Mesenchymal stem cell (in vitro differentiated cells and primary cell): ENCODE measurements around the gene RASA3.
A peak's percentile ranks its signal among the peaks of the same experiment; 100 is the strongest.

Experiments
- DNase-seq: peaks from one replicate; pipeline ENCODE4 v3.0.0-alpha.2; 2013
- H2AFZ ChIP-seq: one replicate; pipeline ENCODE4 v1.6.1; 2013; ENCODE audit warnings: low read depth, mild to moderate bottlenecking, control low read depth, inconsistent platforms, low read length, moderate library complexity
- H2AK5ac ChIP-seq: 2 replicates; pipeline ENCODE4 v1.6.1; 2013; ENCODE audit warnings: low read length, moderate library complexity, mild to moderate bottlenecking, inconsistent platforms; ENCODE audit not compliant: severe bottlenecking
- H2BK120ac ChIP-seq: one replicate; pipeline ENCODE4 v1.6.1; 2013; ENCODE audit warnings: low read depth, mild to moderate bottlenecking, inconsistent platforms, low read length, moderate library complexity
- H2BK12ac ChIP-seq, 2 experiments: one replicate each; pipeline ENCODE4 v1.6.1; 2013; ENCODE audit warnings: inconsistent platforms in 2 of 2, low read length in 2 of 2, mild to moderate bottlenecking in 2 of 2, moderate library complexity in 2 of 2, control low read depth in 1 of 2
- H2BK15ac ChIP-seq: one replicate; pipeline ENCODE4 v1.6.1; 2013; ENCODE audit warnings: mild to moderate bottlenecking, low read depth, inconsistent platforms; ENCODE audit not compliant: poor library complexity, severe bottlenecking
- H2BK5ac ChIP-seq: 2 replicates; pipeline ENCODE4 v1.6.1; 2013; ENCODE audit warnings: low read depth, mild to moderate bottlenecking, low read length, control low read depth, inconsistent platforms; ENCODE audit not compliant: poor library complexity, severe bottlenecking
- H3K14ac ChIP-seq, 2 experiments: one replicate each; pipeline ENCODE4 v1.6.1; 2013; ENCODE audit warnings: inconsistent platforms in 2 of 2, low read length in 2 of 2, control low read depth in 1 of 2, mild to moderate bottlenecking in 1 of 2, moderate library complexity in 1 of 2
- H3K18ac ChIP-seq, 2 experiments: one replicate each; pipeline ENCODE4 v1.6.1; 2013; ENCODE audit warnings: inconsistent platforms in 2 of 2, low read length in 2 of 2, control low read depth in 1 of 2, low read depth in 1 of 2, mild to moderate bottlenecking in 1 of 2
- H3K23ac ChIP-seq, 2 experiments: one replicate each; pipeline ENCODE4 v1.6.1; 2013; ENCODE audit warnings: inconsistent platforms in 2 of 2, low read length in 2 of 2, mild to moderate bottlenecking in 2 of 2, moderate library complexity in 2 of 2, control low read depth in 1 of 2
- H3K27ac ChIP-seq: 2 replicates; pipeline ENCODE4 v1.5.1; 2013; ENCODE audit warnings: mild to moderate bottlenecking, moderate library complexity, low read length, control low read depth, inconsistent platforms; ENCODE audit not compliant: poor library complexity, severe bottlenecking
- H3K27me3 ChIP-seq, 2 experiments: 2 replicates each; pipeline versions ENCODE4 v1.6.1 to v1.7.0; 2013; ENCODE audit warnings: low read length in 2 of 2, mild to moderate bottlenecking in 2 of 2, moderate library complexity in 2 of 2, control low read depth in 1 of 2, inconsistent platforms in 1 of 2; ENCODE audit not compliant: control insufficient read depth in 1 of 2, insufficient read depth in 1 of 2
- H3K36me3 ChIP-seq, 2 experiments: 2 replicates each; pipeline versions ENCODE4 v1.6.1 to v1.7.0; 2013; ENCODE audit warnings: low read length in 2 of 2, control low read depth in 1 of 2, inconsistent platforms in 1 of 2, low read depth in 1 of 2, mild to moderate bottlenecking in 1 of 2; ENCODE audit not compliant: insufficient read depth in 2 of 2, control insufficient read depth in 1 of 2
- H3K4ac ChIP-seq, 2 experiments: one replicate each; pipeline ENCODE4 v1.6.1; 2013; ENCODE audit warnings: inconsistent platforms in 2 of 2, low read length in 2 of 2, mild to moderate bottlenecking in 2 of 2, moderate library complexity in 2 of 2, control low read depth in 1 of 2, low read depth in 1 of 2
- H3K4me1 ChIP-seq: 2 replicates; pipeline ENCODE4 v1.6.1; 2013; ENCODE audit warnings: low read depth, low read length, control low read depth; ENCODE audit not compliant: control insufficient read depth, insufficient read depth
- H3K4me2 ChIP-seq: 2 replicates; pipeline ENCODE4 v1.6.1; 2013; ENCODE audit warnings: low read length, mild to moderate bottlenecking, inconsistent platforms; ENCODE audit not compliant: poor library complexity, severe bottlenecking
- H3K4me3 ChIP-seq, 2 experiments: 2 replicates each; pipeline versions ENCODE4 v1.5.1 to v1.7.0; 2013; ENCODE audit warnings: low read length in 2 of 2, mild to moderate bottlenecking in 2 of 2, control low read depth in 1 of 2, low read depth in 1 of 2; ENCODE audit not compliant: insufficient read depth in 1 of 2
- H3K79me1 ChIP-seq: replicated peaks from 2 replicates; pipeline ENCODE4 v1.6.1; 2013; ENCODE audit warnings: mild to moderate bottlenecking, control low read depth, low read length, inconsistent platforms; ENCODE audit not compliant: poor library complexity, severe bottlenecking
- H3K9ac ChIP-seq: 2 replicates; pipeline ENCODE4 v1.7.0; 2013; ENCODE audit warnings: mild to moderate bottlenecking, low read length, moderate library complexity
- H3K9me3 ChIP-seq: 2 replicates; pipeline ENCODE4 v1.7.0; 2013; ENCODE audit warnings: mild to moderate bottlenecking, low read length; ENCODE audit not compliant: control insufficient read depth
- H4K8ac ChIP-seq: one replicate; pipeline ENCODE4 v1.6.1; 2013; ENCODE audit warnings: inconsistent platforms, mild to moderate bottlenecking, low read length, moderate library complexity
- H4K91ac ChIP-seq: one replicate; pipeline ENCODE4 v1.6.1; 2013; ENCODE audit warnings: mild to moderate bottlenecking, low read length, inconsistent platforms
- WGBS: methylation state at CpG from one replicate; pipeline ENCODE4 v1.1.7; 2013; ENCODE audit warnings: mixed read lengths; 5-methylcytosine and 5-hydroxymethylcytosine counted together

The RASA3 gene

GRCh38 chr13:114054830-114055439, 77.5 kb downstream of the RASA3 start:
- Histone ChIP-seq H3K4ac (no peak overlapping the region), H3K14ac (peak overlapping the region in 1 of 2 experiments; percentile 57), H2AK5ac (no peak overlapping the region), H3K23ac (no peak overlapping the region), H2BK15ac (no peak overlapping the region), H2BK5ac (no peak overlapping the region), H3K36me3 (peaks cover 59 to 68% of the 10 kb centered on the region in 2 experiments), H3K9me3 (no peaks in the 10 kb centered on the region), H4K91ac (peak overlapping the region; percentile 5), H2BK12ac (no peak overlapping the region), H3K27ac (no peak overlapping the region), H3K4me3 (no peak overlapping the region), H3K9ac (no peak overlapping the region), H3K79me1 (peaks cover 10% of the 10 kb centered on the region), H4K8ac (peak overlapping the region; percentile 5), H3K18ac (no peak overlapping the region), H3K4me1 (peaks cover 68% of the 10 kb centered on the region), H2AFZ (no peak overlapping the region), H3K4me2 (no peak overlapping the region), H2BK120ac (no peak overlapping the region), H3K27me3 (no peaks in the 10 kb centered on the region)
- DNase-seq: no peak
- 96% methylated on average over 24 of the region's 24 CpGs for WGBS

DNA sequence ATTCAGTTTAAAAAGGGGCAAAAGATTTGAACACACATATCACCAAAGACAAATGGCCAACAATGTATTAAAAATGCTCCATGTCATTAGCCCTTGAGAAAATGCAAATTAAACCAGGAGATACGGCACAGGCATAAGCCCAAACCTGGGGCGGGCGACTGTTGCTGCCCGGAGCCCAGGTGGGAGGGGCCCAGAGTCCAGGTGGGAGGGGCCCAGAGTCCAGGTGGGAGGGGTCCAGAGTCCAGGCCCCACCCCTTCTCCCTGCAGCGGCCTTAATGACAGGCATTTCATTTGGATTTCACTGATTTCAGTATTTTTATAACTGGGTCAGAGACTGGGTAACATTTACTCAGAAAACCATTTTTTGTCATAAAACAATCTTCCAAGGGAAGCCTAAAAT, 78.2 kb downstream of the RASA3 start:
- H3K23ac ChIP-seq: no peak overlapping the region
- H2AFZ ChIP-seq: no peak overlapping the region
- no peak overlapping the region for H3K18ac ChIP-seq
- no peaks in the 10 kb centered on the region for H3K27me3 ChIP-seq
- peaks cover 66% of the 10 kb centered on the region for H3K4me1 ChIP-seq
- DNase-seq: no peak
- H3K36me3 ChIP-seq: peaks cover 59 to 67% of the 10 kb centered on the region in 2 experiments
- no peak overlapping the region for H2BK15ac ChIP-seq
- H3K79me1 ChIP-seq: peaks cover 15% of the 10 kb centered on the region
- no peak overlapping the region for H4K8ac ChIP-seq
- no peak overlapping the region for H3K4ac ChIP-seq
- no peak overlapping the region for H3K14ac ChIP-seq
- H3K27ac ChIP-seq: no peak overlapping the region
- no peak overlapping the region for H4K91ac ChIP-seq
- no peak overlapping the region for H3K4me2 ChIP-seq
- H3K9ac ChIP-seq: no peak overlapping the region
- no peak overlapping the region for H2AK5ac ChIP-seq
- H3K9me3 ChIP-seq: no peaks in the 10 kb centered on the region
- no peak overlapping the region for H2BK120ac ChIP-seq
- WGBS: 94% methylated on average over 4 of the region's 5 CpGs
- H2BK12ac ChIP-seq: no peak overlapping the region
- H2BK5ac ChIP-seq: no peak overlapping the region
- H3K4me3 ChIP-seq: no peak overlapping the region

GRCh38 chr13:114053026-114053425, 79.4 kb downstream of the RASA3 start:
- Histone ChIP-seq H2AK5ac (no peak overlapping the region), H4K8ac (no peak overlapping the region), H3K4me2 (peak overlapping the region; percentile 52), H3K9me3 (no peaks in the 10 kb centered on the region), H3K14ac (no peak overlapping the region), H3K4ac (peak overlapping the region in 1 of 2 experiments; percentile 13), H2AFZ (no peak overlapping the region), H2BK120ac (no peak overlapping the region), H3K27me3 (no peaks in the 10 kb centered on the region), H4K91ac (peak overlapping the region; percentile 52), H3K23ac (no peak overlapping the region), H3K4me1 (peaks cover 62% of the 10 kb centered on the region), H3K18ac (peak overlapping the region; percentile 84), H3K79me1 (peaks cover 20% of the 10 kb centered on the region), H2BK5ac (no peak overlapping the region), H3K4me3 (no peak overlapping the region), H3K27ac (peak overlapping the region; percentile 2), H2BK15ac (peak overlapping the region; percentile 52), H3K9ac (peak overlapping the region; percentile 70), H2BK12ac (peak overlapping the region in 1 of 2 experiments; percentile 20), H3K36me3 (peaks cover 58 to 65% of the 10 kb centered on the region in 2 experiments)
- peak; percentile 85 for DNase-seq
- 37% methylated on average over 11 of the region's 14 CpGs for WGBS

- Histone ChIP-seq H2AK5ac (no peak overlapping the region), H4K91ac (no peak overlapping the region), H2BK12ac (peak overlapping the region in 1 of 2 experiments; percentile 66), H3K4me2 (no peak overlapping the region), H3K4me3 (no peak overlapping the region), H2BK15ac (no peak overlapping the region), H4K8ac (peak overlapping the region; percentile 32), H3K36me3 (peaks cover 63 to 64% of the 10 kb centered on the region in 2 experiments), H3K18ac (no peak overlapping the region), H2BK5ac (no peak overlapping the region), H2AFZ (no peak overlapping the region), H3K23ac (no peak overlapping the region), H3K9ac (no peak overlapping the region), H3K9me3 (no peaks in the 10 kb centered on the region), H3K27ac (no peak overlapping the region), H3K4ac (no peak overlapping the region), H3K79me1 (peaks cover 20% of the 10 kb centered on the region), H3K27me3 (no peaks in the 10 kb centered on the region), H3K14ac (no peak overlapping the region), H2BK120ac (no peak overlapping the region), H3K4me1 (peaks cover 54% of the 10 kb centered on the region)
- WGBS: 95% methylated on average over 39 of the region's 41 CpGs
- no peak for DNase-seq
Observed at GRCh38 chr13:114050536-114051450, 81.6 kb downstream of the RASA3 start.
